CD4-positive, alpha-beta memory T cell (primary cell): Measurements from ENCODE around the gene APBA2. TPM values are rescaled to one million over a fixed set of nuclear protein-coding genes. Genes with fewer than 3 reads are reported as not detected.

Experiments used
- CTCF ChIA-PET: fragments of 350-600 bp; sonication (Branson Sonifier 250); formaldehyde crosslinking; loops from one replicate; lab custom pipeline; 2021; ENCODE audit warnings: inconsistent platforms; ENCODE audit not compliant: partially characterized antibody; lab: Charles Lee
- POLR2A ChIA-PET: fragments of 350-600 bp; sonication (Branson Sonifier 250); formaldehyde crosslinking; loops from one replicate; lab custom pipeline; 2021; ENCODE audit not compliant: partially characterized antibody; lab: Charles Lee
- DNase-seq, 5 donors: peaks; one replicate each; pipeline versions ENCODE4 v3.0.0 to v3.0.0-alpha.2; 2020 to 2022; ENCODE audit warnings: mixed read lengths in 1 of 5
- H3K27ac ChIP-seq: one replicate; pipeline ENCODE4 v1.7.0; 2013; ENCODE audit warnings: low read depth, low read length
- H3K27me3 ChIP-seq: 2 replicates; pipeline ENCODE4 v1.7.0; 2013; ENCODE audit warnings: mild to moderate bottlenecking, low read length, moderate library complexity; ENCODE audit not compliant: insufficient read depth
- H3K36me3 ChIP-seq: 2 replicates; pipeline ENCODE4 v1.7.0; 2013; ENCODE audit warnings: mild to moderate bottlenecking, low read length, moderate library complexity; ENCODE audit not compliant: insufficient read depth
- H3K4me1 ChIP-seq: 2 replicates; pipeline ENCODE4 v1.7.0; 2013; ENCODE audit warnings: mild to moderate bottlenecking, low read length, moderate library complexity; ENCODE audit not compliant: insufficient read depth
- H3K4me3 ChIP-seq, 2 donors: one replicate each; pipeline ENCODE4 v1.7.0; 2013; ENCODE audit warnings: low read length in 2 of 2, mild to moderate bottlenecking in 1 of 2
- H3K9me3 ChIP-seq, 2 donors: one replicate each; pipeline ENCODE4 v1.7.0; 2013; ENCODE audit warnings: low read length in 2 of 2, control low read depth in 1 of 2; ENCODE audit not compliant: control insufficient read depth in 1 of 2
- H3K27ac Mint-ChIP-seq, 7 donors: one replicate each; pipeline ENCODE4 v1.8.0; 2020 to 2021; ENCODE audit warnings: mixed read lengths in 7 of 7, mild to moderate bottlenecking in 6 of 7, inconsistent platforms in 3 of 7, moderate library complexity in 3 of 7
- H3K27me3 Mint-ChIP-seq, 2 donors: one replicate each; pipeline ENCODE4 v1.8.0; 2020 to 2021; ENCODE audit warnings: mixed read lengths in 2 of 2
- H3K36me3 Mint-ChIP-seq, 2 donors: one replicate each; pipeline ENCODE4 v1.8.0; 2020 to 2021; ENCODE audit warnings: mixed read lengths in 2 of 2, inconsistent platforms in 1 of 2, mild to moderate bottlenecking in 1 of 2
- H3K4me1 Mint-ChIP-seq, 4 donors: one replicate each; pipeline ENCODE4 v1.8.0; 2020 to 2021; ENCODE audit warnings: mixed read lengths in 4 of 4, mild to moderate bottlenecking in 1 of 4
- H3K4me3 Mint-ChIP-seq, 8 donors: one replicate each; pipeline ENCODE4 v1.8.0; 2020 to 2021; ENCODE audit warnings: mixed read lengths in 8 of 8, mild to moderate bottlenecking in 7 of 8, moderate library complexity in 6 of 8, inconsistent platforms in 3 of 8
- H3K9me3 Mint-ChIP-seq, 8 donors: one replicate each; pipeline ENCODE4 v1.8.0; 2020 to 2021; ENCODE audit warnings: mixed read lengths in 8 of 8, mild to moderate bottlenecking in 5 of 8, inconsistent platforms in 3 of 8, moderate library complexity in 1 of 8
- intact Hi-C: fragments of 100-400 bp; cut with micrococcal nuclease; formaldehyde crosslinking; loops from one replicate; pipeline ENCODE4 v1.15.1; 2023
- polyA plus RNA-seq, 2 donors: library from polyadenylated mRNA; unstranded; fragments of 300-500 nt; fragmentation: Illumina TruSeq; gene quantifications; one replicate each; pipeline ENCODE4 v1.2.3, GENCODE V29; 2021
- total RNA-seq, 2 experiments: library from RNA; stranded (reverse); gene quantifications; one replicate each; pipeline ENCODE4 v1.2.3, GENCODE V29; 2021

APBA2 gene
- total and polyA plus RNA-seq, 4 experiments from 2014 or later = 11.1 to 57.3 (median 40.4) TPM

DNA sequence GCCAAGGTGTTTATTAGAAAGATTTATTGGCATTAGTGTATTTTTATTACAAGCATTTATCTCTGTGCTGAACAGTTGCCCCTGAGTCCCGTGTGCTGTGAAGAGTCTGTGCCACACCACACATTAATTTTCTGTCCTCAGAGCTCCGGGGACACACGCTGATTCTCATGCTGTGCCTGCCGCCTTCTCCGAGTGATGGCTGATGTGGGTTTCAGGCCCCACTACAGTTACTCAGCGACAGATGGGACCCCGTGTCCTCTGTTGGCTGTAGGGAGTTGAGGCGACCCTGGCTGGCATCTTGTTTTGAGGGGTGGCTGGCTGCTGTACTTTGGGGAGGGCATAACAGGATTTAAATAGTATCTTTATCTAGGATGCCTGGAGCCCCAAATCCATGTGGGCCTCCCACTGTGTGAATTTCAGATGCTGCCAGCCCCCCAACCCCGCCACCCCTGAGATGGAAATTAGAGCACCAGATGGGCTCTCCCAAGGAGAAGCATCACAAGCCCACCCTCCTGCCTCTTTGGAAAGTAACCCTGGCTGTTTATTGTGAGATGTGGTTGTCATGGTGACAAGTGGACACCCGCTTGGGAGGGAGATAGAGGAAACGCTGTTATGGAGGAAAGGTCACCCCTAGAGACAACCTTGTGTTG, 185.6 kb downstream of the APBA2 start:
- DNase-seq = no peak
- Histone ChIP-seq H3K4me1 (no peaks in the 10 kb centered on the region), H3K27me3 (no peaks in the 10 kb centered on the region), H3K9me3 (no peaks in the 10 kb centered on the region), H3K4me3 (no peak overlapping the region), H3K36me3 (no peaks in the 10 kb centered on the region), H3K27ac (no peak overlapping the region)
- ChIA-PET POLR2A (no interaction called here), CTCF (no interaction called here)
- no peaks in the 10 kb centered on the region for H3K27me3 Mint-ChIP-seq
- H3K4me1 Mint-ChIP-seq = peaks cover 0 to 3% (median under 1%) of the 10 kb centered on the region in 4 donors
- intact Hi-C loops = no loop called here
- no peak overlapping the region for H3K4me3 Mint-ChIP-seq
- H3K27ac Mint-ChIP-seq = peak overlapping the region in 1 of 7 donors; percentile 17
- peaks cover 4 to 6% of the 10 kb centered on the region in 2 donors for H3K36me3 Mint-ChIP-seq
- peaks cover 0 to 10% (median under 1%) of the 10 kb centered on the region in 8 donors for H3K9me3 Mint-ChIP-seq

DNA sequence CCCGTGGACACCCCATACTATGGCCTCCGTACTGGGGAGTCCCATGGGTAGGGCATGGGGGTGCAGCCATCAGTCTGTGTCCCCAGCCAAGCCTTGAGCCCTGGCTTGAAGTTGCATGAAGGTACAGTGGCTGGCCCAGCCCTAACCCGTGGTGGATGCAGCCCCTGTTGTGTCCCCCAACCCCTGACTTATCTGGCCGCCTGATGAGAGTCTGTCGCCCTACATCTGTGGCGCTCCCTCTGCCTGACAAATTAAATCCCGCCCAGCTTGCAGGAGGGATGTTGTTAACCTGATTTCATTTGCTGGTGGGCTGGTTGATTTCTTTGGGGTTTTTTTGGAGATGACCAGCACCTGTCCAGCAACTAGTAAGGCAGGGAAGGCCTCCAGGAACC, 186.1 kb downstream of the APBA2 start:
- H3K4me1 Mint-ChIP-seq = peaks cover 0 to 3% (median 0%) of the 10 kb centered on the region in 4 donors
- no peak overlapping the region for H3K27ac ChIP-seq
- H3K27ac Mint-ChIP-seq = peak overlapping the region in 1 of 7 donors; percentile 23
- H3K27me3 Mint-ChIP-seq = no peaks in the 10 kb centered on the region
- DNase-seq = no peak
- H3K27me3 ChIP-seq = no peaks in the 10 kb centered on the region
- no peaks in the 10 kb centered on the region for H3K9me3 ChIP-seq
- H3K9me3 Mint-ChIP-seq = peaks cover 0 to 10% (median under 1%) of the 10 kb centered on the region in 8 donors
- no peaks in the 10 kb centered on the region for H3K36me3 ChIP-seq
- CTCF ChIA-PET = no interaction called here
- H3K4me3 Mint-ChIP-seq = no peak overlapping the region
- H3K36me3 Mint-ChIP-seq = peaks cover 4 to 6% of the 10 kb centered on the region in 2 donors
- H3K4me3 ChIP-seq = no peak overlapping the region
- POLR2A ChIA-PET = no interaction called here
- intact Hi-C loops = no loop called here
- H3K4me1 ChIP-seq = no peaks in the 10 kb centered on the region

DNA sequence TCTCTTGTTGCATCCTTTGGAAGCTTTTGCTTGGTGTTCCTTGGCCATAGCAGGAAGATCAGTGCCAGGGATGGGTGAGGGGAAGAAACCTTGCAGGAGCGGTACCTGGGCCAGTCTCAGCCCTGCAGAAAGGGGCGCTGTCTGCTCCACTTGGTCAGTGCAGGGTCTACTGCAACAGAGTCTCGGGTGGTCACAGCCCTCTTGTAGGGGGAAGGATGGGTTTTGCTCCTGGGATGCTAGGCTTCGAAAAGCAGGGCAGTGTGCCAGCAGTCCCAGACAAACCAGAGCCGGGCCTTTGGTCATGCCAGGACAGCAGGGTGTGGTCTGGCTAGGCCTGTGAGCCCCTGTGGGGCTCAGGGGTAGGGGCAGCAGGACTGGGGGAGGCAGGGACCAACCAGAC, 186.7 kb downstream of the APBA2 start:
- H3K4me1 Mint-ChIP-seq = peaks cover 0 to 3% (median 0%) of the 10 kb centered on the region in 4 donors
- no peak overlapping the region for H3K27ac ChIP-seq
- H3K4me3 Mint-ChIP-seq = no peak overlapping the region
- H3K9me3 Mint-ChIP-seq = peaks cover 0 to 10% (median under 1%) of the 10 kb centered on the region in 8 donors
- no peaks in the 10 kb centered on the region for H3K36me3 ChIP-seq
- H3K9me3 ChIP-seq = no peaks in the 10 kb centered on the region
- no peaks in the 10 kb centered on the region for H3K27me3 ChIP-seq
- ChIA-PET CTCF (no interaction called here), POLR2A (no interaction called here)
- H3K36me3 Mint-ChIP-seq = peaks cover 4 to 11% of the 10 kb centered on the region in 2 donors
- H3K4me3 ChIP-seq = no peak overlapping the region
- intact Hi-C loops = no loop called here
- no peaks in the 10 kb centered on the region for H3K4me1 ChIP-seq
- H3K27ac Mint-ChIP-seq = peak overlapping the region in 1 of 7 donors; percentile 59
- no peak for DNase-seq
- no peaks in the 10 kb centered on the region for H3K27me3 Mint-ChIP-seq

DNA sequence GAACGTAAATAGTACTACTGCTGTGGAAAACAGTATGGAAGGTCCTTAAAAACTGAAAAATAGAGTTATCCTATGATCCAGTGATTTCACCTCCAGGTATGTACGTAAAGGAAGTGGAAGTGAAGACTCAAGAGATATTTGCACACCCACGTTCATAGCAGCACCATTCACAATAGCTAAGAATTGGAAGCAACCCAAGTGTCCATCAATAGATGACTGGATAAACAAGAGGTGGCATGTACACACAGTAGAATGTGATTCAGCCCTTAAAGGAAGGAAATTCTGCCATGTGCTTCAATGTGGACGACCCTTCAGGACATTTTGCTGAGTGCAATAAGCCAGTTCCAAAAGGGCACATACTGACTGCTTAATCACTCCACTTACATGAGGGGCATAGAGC, 188.3 kb downstream of the APBA2 start:
- H3K36me3 Mint-ChIP-seq = peaks cover 4 to 17% of the 10 kb centered on the region in 2 donors
- peaks cover 0 to 3% (median 0%) of the 10 kb centered on the region in 4 donors for H3K4me1 Mint-ChIP-seq
- POLR2A ChIA-PET = no interaction called here
- H3K9me3 Mint-ChIP-seq = peaks cover 0 to 5% (median 0%) of the 10 kb centered on the region in 8 donors
- Histone ChIP-seq H3K27me3 (no peaks in the 10 kb centered on the region), H3K36me3 (no peaks in the 10 kb centered on the region), H3K4me3 (no peak overlapping the region), H3K9me3 (no peaks in the 10 kb centered on the region), H3K4me1 (no peaks in the 10 kb centered on the region), H3K27ac (no peak overlapping the region)
- H3K27me3 Mint-ChIP-seq = no peaks in the 10 kb centered on the region
- no peak overlapping the region for H3K27ac Mint-ChIP-seq
- no peak for DNase-seq
- intact Hi-C loops = no loop called here
- no peak overlapping the region for H3K4me3 Mint-ChIP-seq
- CTCF ChIA-PET = no interaction called here

DNA sequence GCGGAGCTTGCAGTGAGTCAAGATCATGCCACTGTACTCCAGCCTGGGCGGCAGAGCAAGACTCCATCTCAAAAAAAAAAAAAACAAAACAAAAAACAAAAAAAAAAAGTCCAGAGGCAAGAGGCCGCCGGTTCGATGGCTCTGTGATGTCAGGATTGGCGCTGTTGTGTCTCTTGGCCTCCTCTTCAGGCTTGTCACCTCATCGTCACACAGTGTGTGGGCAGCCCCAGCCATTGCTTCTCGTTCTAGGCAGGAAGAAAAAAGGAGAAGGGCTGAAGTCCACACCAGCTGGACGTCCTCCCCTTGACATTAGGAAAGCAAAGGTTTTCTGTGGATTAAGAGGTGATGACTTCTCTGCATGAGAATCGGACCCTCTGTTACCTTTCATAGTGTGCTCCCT, 192.8 kb downstream of the APBA2 start:
- Mint-ChIP-seq H3K4me1 (no peaks in the 10 kb centered on the region), H3K9me3 (peaks cover 0 to under 1% (median 0%) of the 10 kb centered on the region in 8 donors), H3K27ac (no peak overlapping the region), H3K27me3 (no peaks in the 10 kb centered on the region), H3K4me3 (no peak overlapping the region), H3K36me3 (peaks cover 0 to 34% of the 10 kb centered on the region in 2 donors)
- Histone ChIP-seq H3K4me1 (no peaks in the 10 kb centered on the region), H3K27ac (no peak overlapping the region), H3K36me3 (no peaks in the 10 kb centered on the region), H3K4me3 (no peak overlapping the region), H3K27me3 (no peaks in the 10 kb centered on the region), H3K9me3 (no peaks in the 10 kb centered on the region)
- POLR2A ChIA-PET = no interaction called here
- CTCF ChIA-PET = interaction anchor here (2.3 to 4.7 kb wide), 2 partner anchors 12 to 24 kb away, joined by 9 to 30 read pairs; no protein-coding TSS in a partner anchor
- no peak for DNase-seq
- intact Hi-C loops = no loop called here

DNA sequence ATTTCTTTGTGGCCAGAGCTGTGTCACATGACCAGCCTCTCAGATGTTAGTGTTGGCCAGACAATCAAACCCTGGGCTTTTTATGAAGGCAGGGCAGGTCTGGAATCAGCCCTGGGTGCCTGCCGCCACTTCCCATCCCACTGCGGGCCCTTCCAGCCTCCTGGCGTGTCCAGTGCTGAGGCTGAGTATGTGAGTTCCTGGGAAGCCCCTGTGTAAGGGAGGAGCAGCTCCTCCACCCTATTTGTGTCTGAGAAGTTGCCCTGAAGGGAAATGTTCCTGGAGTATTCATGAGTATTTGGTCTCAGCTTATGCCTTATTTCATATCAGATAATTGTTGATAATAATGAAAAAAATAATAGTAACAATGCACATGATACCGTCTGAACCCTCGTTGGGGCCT, 193.7 kb downstream of the APBA2 start:
- H3K4me1 ChIP-seq = no peaks in the 10 kb centered on the region
- Mint-ChIP-seq H3K4me3 (no peak overlapping the region), H3K27me3 (no peaks in the 10 kb centered on the region), H3K36me3 (peaks cover 0 to 34% of the 10 kb centered on the region in 2 donors), H3K4me1 (peaks cover 0 to under 1% (median 0%) of the 10 kb centered on the region in 4 donors), H3K27ac (no peak overlapping the region), H3K9me3 (peaks cover 0 to under 1% (median 0%) of the 10 kb centered on the region in 8 donors)
- intact Hi-C loops = no loop called here
- ChIA-PET POLR2A (no interaction called here), CTCF (interaction anchor here (2.3 to 4.7 kb wide), 2 partner anchors 11 to 23 kb away, joined by 9 to 30 read pairs; no protein-coding TSS in a partner anchor)
- no peaks in the 10 kb centered on the region for H3K27me3 ChIP-seq
- H3K36me3 ChIP-seq = no peaks in the 10 kb centered on the region
- no peak overlapping the region for H3K4me3 ChIP-seq
- no peak for DNase-seq
- H3K27ac ChIP-seq = no peak overlapping the region
- H3K9me3 ChIP-seq = no peaks in the 10 kb centered on the region

DNA sequence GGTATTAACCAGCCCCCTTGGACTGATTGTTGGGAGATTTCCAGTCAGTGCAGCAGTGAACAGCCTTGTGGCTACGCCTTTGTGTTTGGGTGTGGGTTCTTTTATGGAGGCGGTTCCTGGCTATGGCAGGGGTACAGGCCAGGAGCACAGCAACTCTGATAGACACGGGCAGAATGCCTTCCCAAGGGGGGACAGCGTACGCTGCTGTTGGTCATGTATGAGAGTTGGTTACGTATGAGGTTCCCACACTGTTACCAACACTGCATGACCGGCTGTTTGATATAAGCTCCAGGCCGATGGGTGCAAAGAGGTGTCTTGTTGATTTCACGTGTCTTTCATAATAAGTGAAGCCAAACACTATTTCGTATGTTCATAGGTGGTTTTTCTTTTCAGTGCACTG, 196.0 kb downstream of the APBA2 start:
- no peaks in the 10 kb centered on the region for H3K9me3 ChIP-seq
- no peak overlapping the region for H3K27ac ChIP-seq
- Mint-ChIP-seq H3K27me3 (no peaks in the 10 kb centered on the region), H3K4me1 (peaks cover 0 to 4% (median under 1%) of the 10 kb centered on the region in 4 donors), H3K4me3 (no peak overlapping the region), H3K27ac (peak overlapping the region in 1 of 7 donors; percentile 49), H3K9me3 (peaks cover 0 to 5% (median under 1%) of the 10 kb centered on the region in 8 donors), H3K36me3 (peaks cover 3 to 35% of the 10 kb centered on the region in 2 donors)
- no peaks in the 10 kb centered on the region for H3K4me1 ChIP-seq
- DNase-seq = no peak
- no peaks in the 10 kb centered on the region for H3K36me3 ChIP-seq
- H3K4me3 ChIP-seq = no peak overlapping the region
- CTCF ChIA-PET = interaction anchor here (0.9 to 4.7 kb wide), 3 partner anchors 9 to 20 kb away, joined by 4 to 30 read pairs (median 5); no protein-coding TSS in a partner anchor
- intact Hi-C loops = loop anchor here (10.0 kb wide), 1 partner anchor 207 kb away; no protein-coding TSS in a partner anchor
- POLR2A ChIA-PET = no interaction called here
- H3K27me3 ChIP-seq = no peaks in the 10 kb centered on the region
